Keratinocyte (primary cell): ENCODE measurements around the gene IFNA6. TPM values are rescaled to one million over a fixed set of nuclear protein-coding genes. Genes with fewer than 3 reads are reported as not detected.
"Not testable (repeated sequence)": the region's sequence is repeated elsewhere in the genome, so short reads cannot be mapped to it uniquely, and the experiment has no call there.

ENCODE experiments used
- DNase-seq: peaks from one replicate; pipeline ENCODE4 v3.0.0-alpha.2; 2011; ENCODE audit warnings: low read depth, missing footprints, low spot score
- FAIRE-seq: peaks from 2 replicates; lab custom pipeline; 2011; peaks lifted over from hg19 to GRCh38; lab: Jason Lieb, UNC
- H2AFZ ChIP-seq: 2 replicates; pipeline ENCODE4 v1.6.0; 2012; ENCODE audit warnings: low read length, control low read depth, inconsistent platforms; ENCODE audit not compliant: control insufficient read depth
- H3K27ac ChIP-seq: 2 replicates; pipeline ENCODE4 v1.5.1; 2011; ENCODE audit warnings: low read length; ENCODE audit not compliant: control insufficient read depth, insufficient read depth
- H3K27me3 ChIP-seq: 3 replicates; pipeline ENCODE4 v1.6.0; 2011; ENCODE audit warnings: low read length; ENCODE audit not compliant: control insufficient read depth, insufficient read depth; ENCODE audit errors: extremely low read depth
- H3K36me3 ChIP-seq, 2 experiments: 2 replicates in 1 of 2; 3 replicates in 1 of 2; pipeline ENCODE4 v1.5.1; 2011; ENCODE audit warnings: low read length in 2 of 2, mild to moderate bottlenecking in 1 of 2; ENCODE audit not compliant: control insufficient read depth in 2 of 2, insufficient read depth in 2 of 2; ENCODE audit errors: extremely low read depth in 1 of 2
- H3K4me1 ChIP-seq: 3 replicates; pipeline ENCODE4 v1.5.1; 2011; ENCODE audit warnings: low read length; ENCODE audit not compliant: control insufficient read depth, insufficient read depth; ENCODE audit errors: extremely low read depth
- H3K4me2 ChIP-seq: 3 replicates; pipeline ENCODE4 v1.6.0; 2011; ENCODE audit warnings: low read depth, low read length; ENCODE audit not compliant: control insufficient read depth, insufficient read depth; ENCODE audit errors: extremely low read depth
- H3K4me3 ChIP-seq, 3 experiments: fragments of 200-600 bp in 1 of 3; sonication (generic) in 1 of 3; 2 replicates in 2 of 3; 3 replicates in 1 of 3; pipeline ENCODE4 v1.5.1; 2011 to 2016; ENCODE audit warnings: low read length in 3 of 3, mild to moderate bottlenecking in 3 of 3, control low read depth in 2 of 3, inconsistent platforms in 1 of 3, low read depth in 1 of 3, mixed read lengths in 1 of 3, mixed run types in 1 of 3, moderate library complexity in 1 of 3; ENCODE audit not compliant: control insufficient read depth in 2 of 3, insufficient read depth in 2 of 3; ENCODE audit errors: extremely low read depth in 1 of 3
- H3K79me2 ChIP-seq: 2 replicates; pipeline ENCODE4 v1.6.0; 2012; ENCODE audit warnings: low read length; ENCODE audit not compliant: control insufficient read depth, insufficient read depth
- H3K9ac ChIP-seq: 3 replicates; pipeline ENCODE4 v1.6.0; 2011; ENCODE audit warnings: low read length; ENCODE audit not compliant: control insufficient read depth, insufficient read depth; ENCODE audit errors: extremely low read depth
- H3K9me1 ChIP-seq: 3 replicates; pipeline ENCODE4 v1.6.0; 2011; ENCODE audit warnings: low read length; ENCODE audit not compliant: control insufficient read depth, insufficient read depth; ENCODE audit errors: extremely low read depth
- H3K9me3 ChIP-seq: 2 replicates; pipeline ENCODE4 v1.5.1; 2012; ENCODE audit warnings: low read depth, low read length; ENCODE audit not compliant: control insufficient read depth
- H4K20me1 ChIP-seq: 3 replicates; pipeline ENCODE4 v1.6.0; 2011; ENCODE audit warnings: low read length; ENCODE audit not compliant: control insufficient read depth, insufficient read depth; ENCODE audit errors: extremely low read depth
- EZH2 ChIP-seq: IDR thresholded peaks from one replicate; pipeline ENCODE4 v1.6.1; 2012; ENCODE audit warnings: inconsistent platforms, mild to moderate bottlenecking, low read length, moderate library complexity
- dilution Hi-C: fragments of 300-500 bp; cut with MboI; formaldehyde crosslinking; loops from one replicate; pipeline ENCODE4 v1.7.0; 2020; ENCODE audit warnings: low sequenced_read_pairs; ENCODE audit not compliant: extremely low pct_ligation_motif_present
- polyA plus RNA-seq, 5 experiments: library from polyadenylated mRNA; depleted of rRNA in 3 of 5; stranded (reverse) in 3 of 5; stranded (forward) in 1 of 5; unstranded in 1 of 5; fragments of >200 nt; gene quantifications; 1 replicate in 1 of 5; 2 replicates in 3 of 5; 3 replicates in 1 of 5; pipeline versions ENCODE4 v1.2.1 to v1.2.3, GENCODE V29; 2011 to 2012; ENCODE audit warnings: missing spikeins in 2 of 5, low read depth in 1 of 5, low replicate concordance in 1 of 5
- TF ChIP-seq, protein P1 (sequence below), 3 experiments: IDR thresholded peaks in 1 of 3; conservative IDR thresholded peaks in 1 of 3; optimal IDR thresholded peaks in 1 of 3; 2 replicates in 2 of 3; 3 replicates in 1 of 3; pipeline versions ENCODE3 to v1.5.1; 2011; ENCODE audit warnings: low read length in 3 of 3, mild to moderate bottlenecking in 3 of 3, moderate library complexity in 2 of 3, control low read depth in 1 of 3, inconsistent platforms in 1 of 3; ENCODE audit not compliant: insufficient read depth in 2 of 3; ENCODE audit errors: extremely low read depth in 1 of 3

Gene IFNA6
- polyA plus RNA-seq, 1 donor (not counting 4 experiments of a cell fraction or from before 2014, with no cell fraction given), result not detected

DNA sequence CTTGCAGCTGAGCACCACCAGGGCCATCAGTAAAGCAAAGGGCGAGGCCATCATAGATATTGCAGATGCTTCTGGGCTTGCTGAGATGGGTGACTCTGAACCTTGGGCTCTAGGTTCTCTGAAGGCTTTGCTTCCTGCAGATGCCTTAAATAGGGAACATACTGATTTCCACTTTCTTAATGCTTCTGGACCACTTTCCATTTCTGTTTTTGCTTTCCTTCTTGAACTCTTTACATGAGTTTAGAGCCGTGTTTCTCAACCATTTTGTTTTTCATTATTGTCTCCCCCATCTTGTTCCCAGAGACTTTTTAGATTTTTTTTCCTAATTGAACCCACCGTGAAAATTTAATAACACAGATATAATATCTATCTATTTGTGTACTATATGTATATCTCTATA is 17.3 kb upstream of the IFNA6 start, which contains the start of gene IFNA13:
Gene IFNA13, minus strand, starts transcription at position 101 of the 400 bp plus-strand sequence. Its CDS starts 47 bp downstream, at position 54.
- no peaks in the 10 kb centered on the region for H4K20me1 ChIP-seq
- no peak within 1 kb of the TSS for H3K9ac ChIP-seq
- H3K79me2 ChIP-seq, result no peaks in the 10 kb centered on the region
- H3K4me2 ChIP-seq, result no peak within 1 kb of the TSS
- FAIRE-seq (no peak), DNase-seq (no peak)
- no peaks in the 10 kb centered on the region for H3K4me1 ChIP-seq
- H3K27ac ChIP-seq, result no peak within 1 kb of the TSS
- no peaks in the 10 kb centered on the region for H3K36me3 ChIP-seq
- no peaks in the 10 kb centered on the region for H3K9me3 ChIP-seq
- H3K4me3 ChIP-seq, result no peak within 1 kb of the TSS
- TF ChIP-seq EZH2, result no peak
- TF ChIP-seq, protein P1, sequence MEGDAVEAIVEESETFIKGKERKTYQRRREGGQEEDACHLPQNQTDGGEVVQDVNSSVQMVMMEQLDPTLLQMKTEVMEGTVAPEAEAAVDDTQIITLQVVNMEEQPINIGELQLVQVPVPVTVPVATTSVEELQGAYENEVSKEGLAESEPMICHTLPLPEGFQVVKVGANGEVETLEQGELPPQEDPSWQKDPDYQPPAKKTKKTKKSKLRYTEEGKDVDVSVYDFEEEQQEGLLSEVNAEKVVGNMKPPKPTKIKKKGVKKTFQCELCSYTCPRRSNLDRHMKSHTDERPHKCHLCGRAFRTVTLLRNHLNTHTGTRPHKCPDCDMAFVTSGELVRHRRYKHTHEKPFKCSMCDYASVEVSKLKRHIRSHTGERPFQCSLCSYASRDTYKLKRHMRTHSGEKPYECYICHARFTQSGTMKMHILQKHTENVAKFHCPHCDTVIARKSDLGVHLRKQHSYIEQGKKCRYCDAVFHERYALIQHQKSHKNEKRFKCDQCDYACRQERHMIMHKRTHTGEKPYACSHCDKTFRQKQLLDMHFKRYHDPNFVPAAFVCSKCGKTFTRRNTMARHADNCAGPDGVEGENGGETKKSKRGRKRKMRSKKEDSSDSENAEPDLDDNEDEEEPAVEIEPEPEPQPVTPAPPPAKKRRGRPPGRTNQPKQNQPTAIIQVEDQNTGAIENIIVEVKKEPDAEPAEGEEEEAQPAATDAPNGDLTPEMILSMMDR (optimal IDR thresholded peaks at IDR 0.05 in 1 of 3, IDR thresholded peaks at IDR 0.05 in 1 of 3, conservative IDR thresholded peaks at IDR 0.05 in 1 of 3; ENCODE audit: extremely low read depth in 1 of 3, insufficient read depth in 2 of 3, low read length in 3 of 3), result no peak
- peaks cover 23% of the 10 kb centered on the region for H3K27me3 ChIP-seq
- no peak within 1 kb of the TSS for H2AFZ ChIP-seq
- dilution Hi-C loops, result no loop called here
- no peaks in the 10 kb centered on the region for H3K9me1 ChIP-seq

DNA sequence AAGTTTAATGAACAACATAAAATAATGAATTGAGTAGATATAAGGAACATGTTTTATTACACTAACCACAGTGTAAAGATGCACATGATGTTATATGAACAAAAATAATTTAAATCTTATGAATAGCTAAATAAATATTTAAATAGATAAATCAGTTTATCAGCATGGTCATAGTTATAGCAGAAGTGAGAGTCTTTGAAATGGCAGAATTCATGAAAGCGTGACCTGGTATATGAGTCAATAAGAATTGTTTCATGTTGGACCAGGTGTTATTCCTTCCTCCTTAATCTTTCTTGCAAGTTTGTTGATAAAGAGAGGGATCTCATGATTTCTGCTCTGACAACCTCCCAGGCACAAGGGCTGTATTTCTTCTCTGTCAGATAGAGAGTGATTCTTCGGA is 16.5 kb upstream of the IFNA6 start:
- H3K4me1 ChIP-seq, H3K36me3 ChIP-seq, H3K27ac ChIP-seq, H3K9me3 ChIP-seq, H3K4me3 ChIP-seq, dilution Hi-C loops, H3K9me1 ChIP-seq, H4K20me1 ChIP-seq, H3K79me2 ChIP-seq, DNase-seq, H2AFZ ChIP-seq, H3K4me2 ChIP-seq, H3K9ac ChIP-seq: not testable (repeated sequence)
- H3K27me3 ChIP-seq, result peaks cover 22% of the 10 kb centered on the region
- peak; percentile 57 for FAIRE-seq

GRCh38 chr9:21362287-21362686 is 11.6 kb upstream of the IFNA6 start:
- no peak overlapping the region for H2AFZ ChIP-seq
- no peaks in the 10 kb centered on the region for H3K9me3 ChIP-seq
- peaks cover 13% of the 10 kb centered on the region for H3K27me3 ChIP-seq
- TF ChIP-seq, protein P1 (optimal IDR thresholded peaks at IDR 0.05 in 1 of 3, IDR thresholded peaks at IDR 0.05 in 1 of 3, conservative IDR thresholded peaks at IDR 0.05 in 1 of 3; ENCODE audit: extremely low read depth in 1 of 3, insufficient read depth in 2 of 3, low read length in 3 of 3), result no peak
- TF ChIP-seq EZH2, result no peak
- dilution Hi-C loops, result no loop called here
- no peak overlapping the region for H3K4me2 ChIP-seq
- no peaks in the 10 kb centered on the region for H3K9me1 ChIP-seq
- H3K36me3 ChIP-seq, result no peaks in the 10 kb centered on the region
- no peaks in the 10 kb centered on the region for H3K4me1 ChIP-seq
- no peak for FAIRE-seq
- no peak overlapping the region for H3K4me3 ChIP-seq
- H3K27ac ChIP-seq, result no peak overlapping the region
- no peak overlapping the region for H3K9ac ChIP-seq
- no peaks in the 10 kb centered on the region for H3K79me2 ChIP-seq
- no peak for DNase-seq
- no peaks in the 10 kb centered on the region for H4K20me1 ChIP-seq
